HG03342 (cell line): ENCODE measurements around the gene DNAH3.
"Not testable (repeated sequence)": the region's sequence is repeated elsewhere in the genome, so short reads cannot be mapped to it uniquely, and the experiment has no call there.

Experiments used
- ATAC-seq: cut with Tn5 transposase; IDR thresholded peaks from one replicate; pipeline ENCODE4 v1.9.1; 2021; ENCODE audit warnings: mild to moderate bottlenecking, moderate library complexity; ENCODE audit not compliant: unreplicated experiment

DNAH3 gene

DNA sequence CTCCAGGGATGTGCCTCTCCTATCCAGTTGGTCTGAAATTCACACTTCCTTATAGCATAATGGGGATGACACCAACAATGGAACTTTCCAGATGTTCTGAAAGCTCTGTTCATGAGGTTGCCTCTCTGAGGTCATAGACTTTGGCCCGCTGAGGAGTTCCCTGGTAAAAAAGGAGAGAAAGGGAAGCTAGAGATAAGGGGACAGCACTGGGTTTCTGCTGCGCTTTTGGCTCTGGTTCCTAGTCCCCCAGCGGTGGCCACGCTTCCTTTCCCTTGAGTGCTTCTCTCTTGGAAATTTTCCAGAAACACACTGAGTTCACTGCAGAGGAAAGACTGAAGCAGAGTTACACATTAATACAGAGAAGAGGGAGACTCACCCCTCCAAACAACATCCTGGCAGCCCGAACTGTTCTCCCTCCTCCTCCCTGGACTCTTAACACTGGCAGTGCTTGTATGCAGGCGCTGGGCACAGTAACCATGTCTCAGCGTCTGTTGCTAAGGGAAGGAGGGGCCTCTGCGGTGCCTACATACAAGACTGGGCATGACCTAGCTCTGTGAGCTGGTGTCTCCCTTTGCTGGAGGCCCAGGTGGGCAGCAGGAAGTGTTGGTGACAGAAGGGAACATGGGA is at the start of gene DNAH3:
Gene DNAH3 (minus strand): TSS at position 472 of the 627 bp plus-strand sequence. CDS start 527 bp downstream, outside the sequence.
- no peak for ATAC-seq

DNA sequence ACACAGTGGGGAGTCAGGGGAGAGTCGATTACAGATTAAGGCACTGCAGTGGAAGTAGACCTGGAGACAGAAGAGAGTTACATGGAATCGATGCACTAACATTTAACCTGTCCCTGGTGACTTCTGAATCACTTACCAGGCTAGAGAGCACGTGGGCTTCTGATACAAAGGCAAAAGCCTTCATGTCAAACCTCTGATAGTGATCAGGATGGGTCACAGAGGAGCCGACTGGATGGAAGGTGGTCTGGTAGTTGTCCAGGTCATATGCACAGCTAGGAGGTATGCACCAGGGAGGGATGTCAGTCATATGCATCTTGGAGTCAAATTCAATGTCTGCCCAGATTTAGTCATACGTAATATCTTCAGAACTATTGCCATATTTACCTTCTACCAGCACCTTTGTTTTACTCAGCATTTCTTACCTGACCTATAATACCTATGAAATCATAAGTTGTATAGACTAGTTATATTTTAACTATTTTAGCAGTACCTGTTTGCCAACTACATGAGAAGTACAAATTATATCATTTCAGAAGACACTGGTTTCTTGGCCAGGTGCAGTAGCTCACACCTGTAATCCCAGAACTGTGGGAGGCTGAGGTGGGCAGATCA is 49.1 kb upstream of the DNAH3 start:
- ATAC-seq: no peak

DNA sequence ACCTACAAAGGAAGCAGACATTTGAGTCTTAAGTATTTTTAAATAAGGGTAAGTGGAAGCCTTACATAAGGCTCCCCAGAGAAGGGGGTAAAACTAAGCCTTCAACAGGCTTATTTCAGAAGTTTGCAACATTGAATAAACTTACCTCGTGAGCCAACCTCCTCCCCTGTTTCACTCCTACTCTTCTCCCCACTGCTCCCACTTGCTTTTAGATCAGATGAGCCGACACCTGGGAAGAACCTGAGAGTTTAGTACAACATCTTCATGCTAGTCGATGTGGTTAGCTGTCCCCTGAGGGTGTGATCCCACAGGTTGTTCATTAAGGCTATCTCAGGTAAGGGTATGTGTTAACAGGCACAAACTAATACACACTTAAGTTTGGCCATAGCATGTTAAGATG is 47.0 kb upstream of the DNAH3 start:
- no peak for ATAC-seq

DNA sequence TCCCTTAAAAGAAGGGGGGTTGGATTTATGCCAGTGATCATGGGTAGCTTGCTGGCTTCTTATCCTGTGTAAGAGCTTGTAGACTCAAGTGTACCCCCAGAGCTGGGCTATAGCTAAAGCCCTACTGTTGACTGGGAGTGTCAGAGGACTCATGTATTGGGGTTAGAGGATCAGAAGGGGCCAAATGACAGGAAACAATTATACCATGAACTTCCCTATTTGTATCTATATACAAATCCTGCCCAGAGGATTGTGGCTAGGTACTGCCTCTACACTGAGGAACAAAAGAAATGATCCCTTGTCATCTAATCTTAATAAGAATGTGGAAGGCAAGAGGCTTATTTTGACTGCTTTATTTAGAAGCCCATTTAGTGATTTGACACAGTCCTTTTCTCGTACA is 46.5 kb upstream of the DNAH3 start:
- no peak for ATAC-seq

- ATAC-seq: not testable (repeated sequence)
Measured at GRCh38 chr16:21195330-21195729, 44.7 kb upstream of the DNAH3 start.

DNA sequence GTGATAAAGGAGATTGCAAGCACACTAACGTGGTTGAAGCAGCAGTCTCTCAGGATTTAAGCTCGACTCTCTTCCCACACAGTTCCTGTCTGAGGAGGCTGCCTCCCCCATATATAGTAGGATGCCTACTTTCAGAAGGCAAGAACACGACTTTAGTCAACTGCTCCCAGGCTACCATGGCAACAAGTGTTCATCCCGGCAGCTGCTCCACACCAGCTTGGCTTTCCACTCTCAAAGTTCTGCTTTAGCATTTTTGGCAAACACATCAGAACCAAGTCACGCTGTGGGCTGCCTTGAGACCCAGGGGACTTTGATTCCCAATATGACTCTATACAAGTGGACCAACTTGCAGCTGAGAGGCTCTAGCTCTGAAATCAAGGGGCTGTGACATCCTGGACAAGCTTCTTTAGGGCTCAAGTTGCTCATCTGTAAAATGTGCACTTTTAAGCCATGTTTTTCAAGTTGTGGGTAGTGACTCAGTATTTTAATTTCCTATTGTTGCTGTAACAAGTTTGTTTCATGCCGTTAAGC is 44.2 kb upstream of the DNAH3 start:
- no peak for ATAC-seq

DNA sequence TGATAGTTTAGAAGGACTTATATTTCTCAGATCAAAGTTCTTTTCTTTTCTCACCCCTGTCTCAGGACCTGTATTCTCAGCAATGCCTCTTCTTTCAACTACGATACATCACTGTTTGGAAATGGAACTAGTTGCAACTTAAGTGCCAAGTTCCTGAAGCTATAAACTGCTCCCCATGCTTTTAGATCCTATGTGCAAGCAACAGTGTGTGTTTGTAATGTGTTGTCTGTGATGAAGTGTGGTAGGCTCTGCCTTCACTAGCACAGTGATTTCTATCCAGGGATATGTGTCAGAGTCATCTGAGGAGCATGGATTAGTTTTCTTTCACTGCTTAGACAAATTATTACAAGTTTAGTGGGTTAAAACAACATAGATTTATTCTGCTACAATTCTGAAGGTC is 42.3 kb upstream of the DNAH3 start:
- ATAC-seq: no peak

DNA sequence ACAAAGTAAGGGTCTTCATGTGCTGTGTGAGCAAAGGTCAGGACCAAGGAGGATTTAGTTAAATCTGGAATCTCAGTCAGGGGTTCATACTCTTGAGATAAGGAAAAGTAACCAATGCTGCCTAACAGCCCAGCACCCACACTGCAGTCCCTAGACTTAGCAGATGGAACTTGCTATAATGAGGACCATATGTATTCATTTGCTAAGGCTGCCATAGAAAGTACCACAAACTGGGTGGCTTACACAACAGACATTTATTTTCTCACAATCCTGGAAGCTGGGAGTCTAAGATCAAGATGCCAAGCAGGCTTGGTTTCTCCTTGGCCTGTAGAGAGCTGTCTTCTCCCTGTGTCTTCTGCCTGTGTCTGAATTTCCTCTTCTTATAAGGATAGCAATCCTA is 40.0 kb upstream of the DNAH3 start:
- ATAC-seq: no peak

GRCh38 chr16:21190013-21190412 is 39.4 kb upstream of the DNAH3 start:
- ATAC-seq: no peak

DNA sequence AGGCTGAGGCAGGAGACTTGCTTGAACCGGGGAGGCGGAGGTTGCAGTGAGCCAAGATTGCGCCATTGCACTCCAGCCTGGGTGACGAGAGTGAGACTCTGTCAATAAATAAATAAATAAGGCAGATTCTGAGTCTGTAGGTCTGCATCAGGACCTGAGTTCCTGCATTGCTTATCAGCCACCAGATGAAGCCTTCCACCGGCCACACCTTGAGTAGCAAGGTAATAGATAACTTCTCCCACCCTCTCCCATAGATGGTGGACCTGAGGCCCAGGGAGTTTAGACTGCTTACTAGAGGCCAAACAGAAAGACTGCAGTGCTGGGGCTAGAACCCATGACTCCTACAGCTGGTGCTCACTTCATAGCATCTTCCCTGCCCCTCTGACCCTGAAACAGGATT is 38.7 kb upstream of the DNAH3 start:
- no peak for ATAC-seq

DNA sequence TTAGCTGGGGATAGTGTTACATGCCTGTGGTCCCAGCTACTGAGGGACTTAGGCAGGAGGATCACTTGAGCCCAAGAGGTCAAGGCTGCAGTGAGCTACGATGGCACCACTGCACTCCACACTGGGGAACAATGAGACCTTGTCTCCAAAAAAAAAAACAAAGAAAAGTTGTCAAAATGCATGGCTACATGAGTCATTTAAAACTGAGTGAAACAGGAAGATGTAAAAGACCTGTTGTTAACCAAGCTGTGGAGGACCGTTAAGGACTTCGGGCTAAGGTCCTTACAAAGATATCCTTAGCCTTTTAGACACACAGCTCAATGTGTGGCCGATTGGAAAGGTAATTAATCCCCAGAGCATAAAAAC is 35.7 kb upstream of the DNAH3 start:
- ATAC-seq: no peak

- ATAC-seq: no peak
Measured at GRCh38 chr16:21185659-21186325, 35.1 kb upstream of the DNAH3 start.

DNA sequence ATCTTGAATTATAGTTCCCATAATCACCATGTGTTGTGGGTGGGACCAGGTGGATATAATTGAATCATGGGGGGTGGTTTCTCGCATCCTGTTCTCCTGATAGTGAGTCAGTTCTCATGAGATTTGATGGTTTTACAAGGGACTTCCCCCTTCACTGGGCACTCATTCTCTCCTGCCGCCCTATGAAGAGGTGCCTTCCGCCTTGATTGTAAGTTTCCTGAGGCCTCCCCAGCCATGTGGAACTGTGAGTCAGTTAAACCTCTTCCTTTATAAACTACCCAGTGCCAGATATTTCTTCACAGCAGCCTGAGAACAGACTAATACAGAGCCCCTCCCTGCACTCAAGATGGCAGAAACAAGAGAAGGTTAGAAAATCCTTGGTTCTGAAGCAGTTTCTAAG is 34.2 kb upstream of the DNAH3 start:
- no peak for ATAC-seq

- ATAC-seq: no peak
Measured at GRCh38 chr16:21183995-21184394, 33.3 kb upstream of the DNAH3 start.

DNA sequence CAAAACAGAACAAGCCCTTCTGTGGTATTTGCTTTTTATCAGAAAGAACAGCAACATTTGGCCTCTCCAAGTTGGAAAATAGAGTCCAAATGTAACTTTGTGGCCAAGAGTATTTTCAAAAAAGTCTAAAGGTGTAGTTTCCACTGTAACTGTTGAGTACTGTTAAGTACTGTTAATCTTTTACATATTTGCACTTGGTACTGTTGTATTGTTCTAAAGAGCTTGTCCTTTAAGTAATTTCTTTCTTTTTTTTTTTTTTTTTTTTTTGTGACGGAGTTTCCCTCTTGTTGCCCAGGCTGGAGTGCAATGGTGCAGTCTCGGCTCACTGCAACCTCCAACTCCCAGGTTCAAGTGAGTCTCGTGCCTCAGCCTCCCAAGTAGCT is 29.3 kb upstream of the DNAH3 start:
- no peak for ATAC-seq

- no peak for ATAC-seq
Measured at GRCh38 chr16:21179126-21179982, 28.7 kb upstream of the DNAH3 start.

DNA sequence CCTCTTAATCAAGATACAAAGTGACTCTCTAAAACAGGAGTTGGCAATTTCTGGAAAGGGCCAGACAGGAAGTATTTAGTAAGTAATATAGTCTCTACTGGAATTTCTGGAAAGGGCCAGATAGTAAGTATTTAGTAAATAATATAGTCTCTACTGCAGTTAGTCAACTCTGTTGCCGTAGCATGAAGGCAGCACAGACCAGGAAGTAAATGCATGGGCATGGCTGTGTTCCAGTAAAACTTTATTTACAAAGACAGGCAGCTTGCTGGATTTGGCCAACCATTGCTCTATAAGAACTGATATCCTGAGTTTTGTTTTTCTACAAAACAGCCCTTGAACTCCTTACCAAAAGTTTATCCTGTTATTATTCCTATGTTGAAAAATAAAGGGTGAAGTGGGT is 24.8 kb upstream of the DNAH3 start:
- ATAC-seq: no peak

- ATAC-seq: no peak
Measured at GRCh38 chr16:21172650-21173049, 22.0 kb upstream of the DNAH3 start.

- not testable (repeated sequence) for ATAC-seq
Measured at GRCh38 chr16:21170116-21170515, 19.5 kb upstream of the DNAH3 start.

DNA sequence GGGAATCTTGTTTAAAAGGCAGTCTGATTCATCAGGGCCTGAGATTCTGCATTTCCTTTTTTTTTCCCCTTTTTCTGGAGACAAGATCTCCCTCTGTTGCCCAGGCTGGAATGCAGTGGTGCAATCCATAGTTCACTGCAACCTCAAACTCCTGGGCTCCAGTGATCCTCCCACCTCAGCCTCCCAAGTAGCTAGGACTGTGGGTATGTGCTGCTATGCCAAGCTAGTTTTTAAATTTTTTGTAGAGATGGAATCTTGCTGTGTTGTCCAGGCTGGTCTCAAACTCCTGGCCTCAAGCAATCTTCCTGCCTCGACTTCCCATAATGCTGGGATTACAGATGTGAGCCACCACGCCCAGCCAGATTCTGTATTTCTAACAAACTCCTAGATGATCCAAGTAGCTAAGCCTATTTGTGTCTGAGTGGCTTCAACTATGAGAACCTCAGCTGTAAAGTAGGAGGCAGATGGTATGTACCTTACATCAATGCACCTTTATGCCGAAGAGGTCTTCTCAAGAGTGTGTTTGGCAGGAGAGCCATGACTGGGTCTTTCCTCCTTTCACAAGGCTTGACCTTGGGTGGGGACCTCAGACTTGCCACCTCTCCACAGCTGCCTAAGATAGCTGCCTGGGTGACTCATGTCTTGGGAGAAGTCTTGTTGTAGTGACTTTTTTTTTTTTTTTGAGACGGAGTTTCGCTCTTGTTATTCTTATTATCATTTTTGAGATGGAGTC is 18.8 kb upstream of the DNAH3 start:
- no peak for ATAC-seq
